ENCODE results near the gene HYAL2. TPM values are rescaled to one million over a fixed set of nuclear protein-coding genes. Genes with fewer than 3 reads are reported as not detected.
A peak's percentile ranks its signal among the peaks of the same experiment; 100 is the strongest.
"Not testable (repeated sequence)": the region's sequence is repeated elsewhere in the genome, so short reads cannot be mapped to it uniquely, and the experiment has no call there.

Gene HYAL2
- polyA plus RNA-seq, 4 donors = 11.0 to 124 (median 23.6) TPM

DNA sequence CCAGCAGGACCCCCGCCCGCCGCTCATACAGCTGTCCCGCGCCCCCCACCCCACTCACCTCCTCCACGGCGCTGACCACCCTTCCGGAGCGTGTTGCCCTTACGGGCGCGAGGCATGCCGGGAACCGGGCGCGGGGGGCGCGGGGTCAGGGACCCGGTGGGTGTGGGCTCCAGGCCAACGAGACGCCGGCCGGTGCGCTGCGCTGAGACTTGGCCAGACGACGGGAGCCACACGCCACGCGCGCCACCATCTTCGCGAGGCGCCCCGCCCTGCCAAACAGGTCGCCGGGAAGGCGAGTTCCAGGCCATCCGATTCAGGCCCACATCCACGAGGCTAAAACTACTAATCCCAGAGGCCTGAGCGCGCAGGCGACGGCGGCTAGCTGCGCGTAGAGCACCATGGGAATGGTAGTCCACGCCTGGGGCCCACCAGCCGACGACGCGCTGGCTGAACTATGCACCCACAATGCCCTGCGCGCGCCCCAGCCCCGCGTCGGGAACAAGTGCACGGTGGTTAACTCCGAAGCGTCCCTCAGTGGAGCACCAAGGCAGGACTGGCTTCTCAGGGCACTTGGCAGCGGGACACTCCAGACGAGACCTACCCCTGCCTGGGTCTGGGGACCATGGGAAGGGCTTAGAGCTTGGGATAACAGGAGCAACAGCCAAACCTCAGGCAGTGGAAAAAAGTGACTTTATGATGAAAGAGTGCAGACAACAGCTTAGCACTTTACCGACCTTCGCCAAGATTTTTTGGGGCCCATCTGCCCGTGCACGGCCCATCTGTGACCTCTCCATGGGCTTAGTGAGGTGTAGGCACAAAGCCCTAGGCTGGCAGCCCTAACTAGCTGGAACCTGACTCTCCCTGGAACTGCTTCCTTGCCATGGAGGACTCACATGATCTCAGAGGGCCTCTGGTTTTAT, 30.1 kb downstream of the HYAL2 start, which contains the start of gene IFRD2:
Gene IFRD2, minus strand, starts transcription at position 271 of the 920 bp plus-strand sequence. Its CDS starts 155 bp downstream, at position 116.
- Histone ChIP-seq H3K27ac (ENCODE audit: low read depth in 1 of 3, low read length in 2 of 3) (peak within 1 kb of the TSS; percentile 65 to 93 (median 83)), H3K36me3 (ENCODE audit: control insufficient read depth in 3 of 3, insufficient read depth in 2 of 3, low read depth in 1 of 3, low read length in 3 of 3) (peaks cover under 1 to 54% (median 6%) of the 10 kb centered on the region in 3 donors), H3K27me3 (ENCODE audit: control insufficient read depth in 3 of 3, insufficient read depth in 3 of 3, low read length in 3 of 3) (no peaks in the 10 kb centered on the region), H3K4me3 (ENCODE audit: low read depth in 1 of 3, low read length in 3 of 3) (peak within 1 kb of the TSS; percentile 68 to 89 (median 83)), H3K9me3 (ENCODE audit: control insufficient read depth in 2 of 2, insufficient read depth in 1 of 2, low read depth in 1 of 2, low read length in 1 of 2) (no peaks in the 10 kb centered on the region), H3K4me1 (ENCODE audit: control insufficient read depth in 3 of 3, insufficient read depth in 2 of 3, low read depth in 1 of 3, low read length in 2 of 3) (peaks cover 0 to 24% (median 0%) of the 10 kb centered on the region in 3 donors)
- FAIRE-seq = no peak
- peak; percentile 98 to 99 for DNase-seq
- WGBS, 3 donors = 0 to 1% (median 1%) methylated on average over 60 to 67 of the region's 67 CpGs

DNA sequence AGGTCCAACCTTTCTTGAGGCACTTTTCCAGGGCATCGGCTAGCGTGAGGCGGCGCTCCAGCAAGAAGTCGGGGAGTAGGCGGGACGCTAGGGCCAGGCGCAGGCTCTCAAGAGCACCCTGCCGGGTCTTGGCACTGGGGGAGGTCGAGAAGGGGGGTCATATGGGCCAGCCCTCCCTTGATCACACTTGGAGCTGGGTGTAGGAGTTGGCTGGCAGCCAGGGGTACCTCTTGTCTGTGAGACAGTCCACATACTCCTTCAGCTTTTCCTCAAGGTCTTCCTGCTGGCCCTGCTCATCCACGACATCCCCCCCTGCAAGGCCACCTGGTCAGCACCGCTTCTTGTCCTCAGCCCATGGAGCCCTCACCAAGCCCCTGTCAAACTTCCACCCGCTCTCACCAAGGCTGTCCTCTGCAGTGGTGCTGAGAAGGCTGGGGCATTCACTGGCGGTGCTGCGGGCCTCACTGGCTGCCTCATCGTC, 32.3 kb downstream of the HYAL2 start:
- Histone ChIP-seq H3K4me1 (ENCODE audit: control insufficient read depth in 3 of 3, insufficient read depth in 2 of 3, low read depth in 1 of 3, low read length in 2 of 3) (peaks cover 0 to 24% (median 0%) of the 10 kb centered on the region in 3 donors), H3K9me3 (ENCODE audit: control insufficient read depth in 2 of 2, insufficient read depth in 1 of 2, low read depth in 1 of 2, low read length in 1 of 2) (no peaks in the 10 kb centered on the region), H3K27me3 (ENCODE audit: control insufficient read depth in 3 of 3, insufficient read depth in 3 of 3, low read length in 3 of 3) (no peaks in the 10 kb centered on the region), H3K27ac (ENCODE audit: low read depth in 1 of 3, low read length in 2 of 3) (peak overlapping the region in 2 of 3 donors; percentile 6 to 50), H3K36me3 (ENCODE audit: control insufficient read depth in 3 of 3, insufficient read depth in 2 of 3, low read depth in 1 of 3, low read length in 3 of 3) (peaks cover 3 to 51% (median 8%) of the 10 kb centered on the region in 3 donors), H3K4me3 (ENCODE audit: low read depth in 1 of 3, low read length in 3 of 3) (no peak overlapping the region)
- 80 to 91% (median 86%) methylated on average over 16 of the region's 16 CpGs for WGBS, 3 donors
- FAIRE-seq = no peak
- no peak for DNase-seq

DNA sequence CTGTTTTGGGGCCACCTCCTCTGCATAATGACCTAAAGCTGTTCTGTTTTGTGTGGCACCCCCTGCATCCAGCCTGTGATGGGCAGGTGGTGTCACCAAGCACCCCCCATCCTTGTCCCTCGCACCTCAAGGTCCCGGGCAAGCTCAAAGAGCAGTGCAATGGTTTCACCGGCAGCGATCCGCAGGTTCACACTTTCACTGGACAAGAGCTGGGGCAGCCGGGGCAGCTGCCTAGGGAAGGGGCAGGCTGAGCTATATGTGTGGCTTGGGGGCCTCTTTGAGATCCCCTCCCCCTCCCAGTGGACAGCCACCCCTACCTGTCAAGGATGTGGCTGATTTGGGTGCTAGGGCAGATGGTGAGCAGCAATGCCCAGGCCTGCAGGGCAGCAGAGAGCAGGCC, 33.4 kb downstream of the HYAL2 start:
- H3K27ac ChIP-seq (ENCODE audit: low read depth in 1 of 3, low read length in 2 of 3) = no peak overlapping the region
- no peak overlapping the region for H3K4me3 ChIP-seq (ENCODE audit: low read depth in 1 of 3, low read length in 3 of 3)
- peaks cover 3 to 51% (median 8%) of the 10 kb centered on the region in 3 donors for H3K36me3 ChIP-seq (ENCODE audit: control insufficient read depth in 3 of 3, insufficient read depth in 2 of 3, low read depth in 1 of 3, low read length in 3 of 3)
- no peak for FAIRE-seq
- no peaks in the 10 kb centered on the region for H3K9me3 ChIP-seq (ENCODE audit: control insufficient read depth in 2 of 2, insufficient read depth in 1 of 2, low read depth in 1 of 2, low read length in 1 of 2)
- H3K27me3 ChIP-seq (ENCODE audit: control insufficient read depth in 3 of 3, insufficient read depth in 3 of 3, low read length in 3 of 3) = no peaks in the 10 kb centered on the region
- WGBS, 3 donors = 86 to 95% (median 95%) methylated on average over 6 of the region's 6 CpGs
- DNase-seq = no peak
- peaks cover 0 to 24% (median 0%) of the 10 kb centered on the region in 3 donors for H3K4me1 ChIP-seq (ENCODE audit: control insufficient read depth in 3 of 3, insufficient read depth in 2 of 3, low read depth in 1 of 3, low read length in 2 of 3)

DNA sequence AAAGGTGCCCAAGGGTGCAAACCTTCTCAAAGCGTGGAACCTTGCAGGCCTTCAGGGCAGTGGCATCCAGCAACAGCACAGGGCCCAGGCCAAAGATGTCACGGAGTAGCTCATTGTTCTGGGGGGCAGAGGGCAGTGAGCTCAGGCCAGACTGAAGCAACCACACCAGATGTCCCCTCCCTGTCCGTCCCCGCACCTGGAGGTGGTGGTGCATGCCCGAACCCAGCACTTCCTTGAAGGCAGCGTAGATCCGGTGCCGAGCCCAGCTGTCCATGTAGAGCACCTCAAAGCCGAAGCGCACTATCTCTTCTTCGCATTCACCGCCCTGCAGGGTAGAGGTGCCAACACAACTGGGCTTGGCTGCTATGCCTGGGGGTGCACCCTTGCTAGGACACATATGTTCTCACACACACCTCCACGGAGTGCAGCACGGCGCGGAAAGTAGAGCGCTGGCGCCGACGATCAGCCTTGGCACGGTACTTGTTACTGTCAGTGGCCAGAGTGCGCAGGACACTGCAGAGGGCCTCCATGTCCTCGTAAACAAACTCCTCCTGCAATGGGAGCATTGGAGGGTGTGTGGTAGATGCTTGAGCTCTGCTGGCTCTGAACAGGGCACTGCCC, 34.0 kb downstream of the HYAL2 start:
- DNase-seq = no peak
- peaks cover 0 to 24% (median 0%) of the 10 kb centered on the region in 3 donors for H3K4me1 ChIP-seq (ENCODE audit: control insufficient read depth in 3 of 3, insufficient read depth in 2 of 3, low read depth in 1 of 3, low read length in 2 of 3)
- H3K36me3 ChIP-seq (ENCODE audit: control insufficient read depth in 3 of 3, insufficient read depth in 2 of 3, low read depth in 1 of 3, low read length in 3 of 3) = peaks cover 3 to 51% (median 8%) of the 10 kb centered on the region in 3 donors
- no peak overlapping the region for H3K27ac ChIP-seq (ENCODE audit: low read depth in 1 of 3, low read length in 2 of 3)
- H3K27me3 ChIP-seq (ENCODE audit: control insufficient read depth in 3 of 3, insufficient read depth in 3 of 3, low read length in 3 of 3) = no peaks in the 10 kb centered on the region
- no peak overlapping the region for H3K4me3 ChIP-seq (ENCODE audit: low read depth in 1 of 3, low read length in 3 of 3)
- no peak for FAIRE-seq
- no peaks in the 10 kb centered on the region for H3K9me3 ChIP-seq (ENCODE audit: control insufficient read depth in 2 of 2, insufficient read depth in 1 of 2, low read depth in 1 of 2, low read length in 1 of 2)
- 93 to 95% (median 93%) methylated on average over 22 to 23 of the region's 23 CpGs for WGBS, 3 donors

DNA sequence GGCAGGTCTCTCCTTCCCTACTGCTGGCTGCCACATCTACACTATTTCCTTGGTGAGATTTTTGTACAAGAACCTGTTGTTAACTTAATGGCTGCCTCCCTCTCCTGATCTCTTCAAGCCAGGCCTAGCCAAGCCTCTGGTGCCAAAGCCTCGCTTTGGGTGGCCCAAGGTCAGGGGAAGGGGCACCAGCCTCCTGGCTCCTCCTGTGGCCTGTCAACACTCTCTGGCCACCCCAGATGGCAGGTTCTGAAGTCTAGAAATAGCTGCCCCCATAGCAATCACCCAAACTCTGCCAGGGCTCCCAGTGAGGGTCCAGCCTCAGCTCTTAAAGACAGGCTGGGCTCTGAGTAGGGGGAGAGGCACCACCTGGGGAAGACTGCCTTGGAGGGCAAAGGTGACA, 35.3 kb downstream of the HYAL2 start:
- H3K36me3 ChIP-seq (ENCODE audit: control insufficient read depth in 3 of 3, insufficient read depth in 2 of 3, low read depth in 1 of 3, low read length in 3 of 3) = peaks cover 3 to 51% (median 8%) of the 10 kb centered on the region in 3 donors
- FAIRE-seq (no peak), DNase-seq (no peak)
- peaks cover 0 to 15% (median 0%) of the 10 kb centered on the region in 3 donors for H3K4me1 ChIP-seq (ENCODE audit: control insufficient read depth in 3 of 3, insufficient read depth in 2 of 3, low read depth in 1 of 3, low read length in 2 of 3)
- no peaks in the 10 kb centered on the region for H3K9me3 ChIP-seq (ENCODE audit: control insufficient read depth in 2 of 2, insufficient read depth in 1 of 2, low read depth in 1 of 2, low read length in 1 of 2)
- H3K4me3 ChIP-seq (ENCODE audit: low read depth in 1 of 3, low read length in 3 of 3) = no peak overlapping the region
- WGBS, 3 donors = 83 to 92% (median 90%) methylated on average over 1 of the region's 1 CpG
- peaks cover 0 to 3% (median 0%) of the 10 kb centered on the region in 3 donors for H3K27me3 ChIP-seq (ENCODE audit: control insufficient read depth in 3 of 3, insufficient read depth in 3 of 3, low read length in 3 of 3)
- no peak overlapping the region for H3K27ac ChIP-seq (ENCODE audit: low read depth in 1 of 3, low read length in 2 of 3)

DNA sequence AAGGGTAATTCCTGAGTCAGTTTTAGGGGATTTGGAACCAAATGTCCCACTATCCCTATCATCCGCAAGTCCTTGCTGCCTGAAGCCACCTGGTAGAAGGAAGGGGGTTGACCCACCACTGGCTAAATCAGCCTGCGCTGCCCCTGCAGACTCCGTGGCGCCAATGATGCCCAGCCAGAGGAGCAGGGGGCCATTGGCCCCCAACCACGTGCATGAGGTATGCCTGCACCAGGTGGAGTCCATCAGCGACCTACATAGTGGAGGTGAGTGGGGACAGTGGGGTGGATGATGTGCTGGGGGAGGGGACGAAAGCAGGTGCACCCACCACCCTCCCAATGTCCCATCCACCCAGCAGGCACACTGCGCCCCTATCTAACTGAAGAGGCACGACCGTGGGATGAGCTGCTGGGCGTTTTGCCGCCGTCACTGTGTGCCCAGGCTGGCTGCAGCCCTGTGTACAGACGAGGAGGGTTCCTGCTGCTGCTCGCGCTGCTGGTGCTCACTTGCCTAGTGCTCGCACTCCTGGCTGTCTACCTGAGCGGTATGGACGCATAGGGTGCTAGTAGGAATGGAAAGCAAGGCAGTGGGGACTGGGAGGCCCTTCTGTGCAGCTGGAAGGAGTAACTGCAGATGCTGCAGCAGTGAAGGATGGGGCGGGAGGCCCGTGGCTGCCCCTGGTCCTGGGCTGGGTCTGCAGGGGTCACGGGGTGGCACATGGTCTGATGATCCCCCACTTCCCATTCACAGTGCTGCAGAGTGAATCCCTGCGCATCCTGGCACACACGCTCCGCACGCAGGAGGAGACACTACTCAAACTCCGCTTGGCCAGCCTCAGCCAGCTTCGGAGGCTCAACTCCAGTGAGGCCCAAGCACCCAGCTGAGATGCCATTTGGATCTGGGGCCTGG, 36.0 kb downstream of the HYAL2 start:
- H3K36me3 ChIP-seq (ENCODE audit: control insufficient read depth in 3 of 3, insufficient read depth in 2 of 3, low read depth in 1 of 3, low read length in 3 of 3) = peaks cover 3 to 50% (median 8%) of the 10 kb centered on the region in 3 donors
- peaks cover 0 to 3% (median 0%) of the 10 kb centered on the region in 3 donors for H3K27me3 ChIP-seq (ENCODE audit: control insufficient read depth in 3 of 3, insufficient read depth in 3 of 3, low read length in 3 of 3)
- no peak overlapping the region for H3K27ac ChIP-seq (ENCODE audit: low read depth in 1 of 3, low read length in 2 of 3)
- peaks cover 0 to 13% (median 0%) of the 10 kb centered on the region in 3 donors for H3K4me1 ChIP-seq (ENCODE audit: control insufficient read depth in 3 of 3, insufficient read depth in 2 of 3, low read depth in 1 of 3, low read length in 2 of 3)
- WGBS, 3 donors = 86 to 88% (median 87%) methylated on average over 27 to 28 of the region's 28 CpGs
- FAIRE-seq (no peak), DNase-seq (no peak)
- H3K9me3 ChIP-seq (ENCODE audit: control insufficient read depth in 2 of 2, insufficient read depth in 1 of 2, low read depth in 1 of 2, low read length in 1 of 2) = no peaks in the 10 kb centered on the region
- no peak overlapping the region for H3K4me3 ChIP-seq (ENCODE audit: low read depth in 1 of 3, low read length in 3 of 3)

DNA sequence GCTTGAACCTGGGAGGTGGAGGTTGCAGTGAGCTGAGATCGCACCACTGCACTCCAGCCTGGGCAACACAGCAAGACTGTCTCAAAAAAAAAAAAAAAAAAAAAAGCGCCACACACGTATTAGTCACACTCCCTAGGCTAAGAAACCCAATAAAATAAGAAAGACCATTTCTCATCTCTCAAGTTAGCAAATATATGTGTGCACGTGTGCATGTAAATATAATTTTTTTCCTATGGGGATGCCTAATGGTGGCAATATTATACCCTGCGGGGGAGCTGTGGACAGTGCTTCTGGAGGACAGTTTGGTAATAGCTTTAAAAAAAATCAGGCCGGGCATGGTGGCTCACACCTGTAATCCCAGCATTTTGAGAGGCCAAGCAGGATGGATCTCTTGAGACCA, 38.4 kb downstream of the HYAL2 start:
- FAIRE-seq; H3K9me3 ChIP-seq (ENCODE audit: control insufficient read depth in 2 of 2, insufficient read depth in 1 of 2, low read depth in 1 of 2, low read length in 1 of 2); H3K27ac ChIP-seq (ENCODE audit: low read depth in 1 of 3, low read length in 2 of 3); H3K4me3 ChIP-seq (ENCODE audit: low read depth in 1 of 3, low read length in 3 of 3); H3K4me1 ChIP-seq (ENCODE audit: control insufficient read depth in 3 of 3, insufficient read depth in 2 of 3, low read depth in 1 of 3, low read length in 2 of 3); DNase-seq; H3K27me3 ChIP-seq (ENCODE audit: control insufficient read depth in 3 of 3, insufficient read depth in 3 of 3, low read length in 3 of 3): not testable (repeated sequence)
- WGBS, 3 donors = 74 to 86% (median 85%) methylated on average over 6 of the region's 6 CpGs
- H3K36me3 ChIP-seq (ENCODE audit: control insufficient read depth in 3 of 3, insufficient read depth in 2 of 3, low read depth in 1 of 3, low read length in 3 of 3) = peaks cover 3 to 30% (median 8%) of the 10 kb centered on the region in 3 donors
